Vagina (tissue), 2 donors: ENCODE data around the gene CASD1. TPM values are rescaled to one million over a fixed set of nuclear protein-coding genes. Genes with fewer than 3 reads are reported as not detected.

ENCODE experiments used
- DNase-seq, 2 donors: peaks; one replicate each; pipeline ENCODE4 v3.0.0-alpha.2; 2017; ENCODE audit errors: extremely low spot score in 2 of 2
- H3K27ac ChIP-seq: fragments of 200-600 bp; sonication (generic); one replicate; pipeline ENCODE4 v1.5.1; 2019
- H3K27me3 ChIP-seq: fragments of 200-600 bp; sonication (generic); one replicate; pipeline ENCODE4 v1.5.1; 2019
- H3K36me3 ChIP-seq, 2 donors: fragments of 200-600 bp; sonication (generic); one replicate each; pipeline ENCODE4 v1.5.1; 2017 to 2019
- H3K4me1 ChIP-seq: fragments of 200-600 bp; sonication (generic); one replicate; pipeline ENCODE4 v1.5.1; 2019
- H3K4me3 ChIP-seq, 2 donors: fragments of 200-600 bp; sonication (generic); 1 replicate in 1 of 2; 2 replicates in 1 of 2; pipeline ENCODE4 v1.5.1; 2016 to 2019
- H3K9me3 ChIP-seq: fragments of 200-600 bp; sonication (generic); one replicate; pipeline ENCODE4 v1.5.1; 2019
- CTCF ChIP-seq, 3 experiments: fragments of 450-650 bp in 2 of 3; fragments of 200-600 bp in 1 of 3; sonication (generic) in 1 of 3; IDR thresholded peaks; one replicate each; pipeline ENCODE4 v1.5.1; 2017 to 2019; ENCODE audit warnings: antibody characterized with exemption in 3 of 3, mild to moderate bottlenecking in 2 of 3, moderate library complexity in 2 of 3
- POLR2A ChIP-seq, 2 donors: fragments of 450-650 bp; IDR thresholded peaks; one replicate each; pipeline ENCODE4 v1.6.1; 2017; ENCODE audit warnings: antibody characterized with exemption in 2 of 2, mild to moderate bottlenecking in 2 of 2, moderate library complexity in 2 of 2
- POLR2AphosphoS5 ChIP-seq, 2 donors: sonication (generic); formaldehyde crosslinking; IDR thresholded peaks; one replicate each; pipeline ENCODE4 v1.9.0; 2017; ENCODE audit warnings: antibody characterized with exemption in 2 of 2, mild to moderate bottlenecking in 2 of 2, low read depth in 1 of 2; ENCODE audit not compliant: insufficient read depth in 1 of 2
- intact Hi-C: fragments of 100-400 bp; cut with DNase I; formaldehyde crosslinking; loops from one replicate; pipeline ENCODE4 v1.15.1; 2023
- total RNA-seq: library from RNA; depleted of rRNA; stranded (reverse); fragments of >200 nt; gene quantifications from one replicate; pipeline ENCODE4 v1.2.3, GENCODE V29; 2016

CASD1 gene
- total RNA-seq, 1 donor from 2014 or later, result 17.7 TPM

- Histone ChIP-seq H3K4me1 (no peaks in the 10 kb centered on the region), H3K27ac (no peak overlapping the region), H3K9me3 (no peaks in the 10 kb centered on the region), H3K4me3 (no peak overlapping the region), H3K27me3 (no peaks in the 10 kb centered on the region), H3K36me3 (no peaks in the 10 kb centered on the region)
- TF ChIP-seq CTCF (IDR thresholded peaks at IDR 0.05) (no peak), POLR2AphosphoS5 (IDR thresholded peaks at IDR 0.05; ENCODE audit: insufficient read depth in 1 of 2, low read depth in 1 of 2) (no peak), POLR2A (IDR thresholded peaks at IDR 0.05) (no peak)
- DNase-seq, result no peak
- intact Hi-C loops, result no loop called here
Observed at GRCh38 chr7:94584113-94584512, 74.5 kb downstream of the CASD1 start.

GRCh38 chr7:94588075-94588474 is 78.5 kb downstream of the CASD1 start:
- H3K4me3 ChIP-seq, result no peak overlapping the region
- H3K27ac ChIP-seq, result no peak overlapping the region
- DNase-seq, result no peak
- TF ChIP-seq CTCF (IDR thresholded peaks at IDR 0.05), result no peak
- TF ChIP-seq POLR2AphosphoS5 (IDR thresholded peaks at IDR 0.05; ENCODE audit: insufficient read depth in 1 of 2, low read depth in 1 of 2), result no peak
- TF ChIP-seq POLR2A (IDR thresholded peaks at IDR 0.05), result no peak
- no peaks in the 10 kb centered on the region for H3K9me3 ChIP-seq
- intact Hi-C loops, result no loop called here
- H3K27me3 ChIP-seq, result no peaks in the 10 kb centered on the region
- H3K4me1 ChIP-seq, result no peaks in the 10 kb centered on the region
- no peaks in the 10 kb centered on the region for H3K36me3 ChIP-seq

- Histone ChIP-seq H3K27ac (no peak overlapping the region), H3K9me3 (no peaks in the 10 kb centered on the region), H3K36me3 (no peaks in the 10 kb centered on the region), H3K4me1 (no peaks in the 10 kb centered on the region), H3K27me3 (no peaks in the 10 kb centered on the region), H3K4me3 (no peak overlapping the region)
- TF ChIP-seq POLR2A (IDR thresholded peaks at IDR 0.05) (no peak), CTCF (IDR thresholded peaks at IDR 0.05) (no peak), POLR2AphosphoS5 (IDR thresholded peaks at IDR 0.05; ENCODE audit: insufficient read depth in 1 of 2, low read depth in 1 of 2) (no peak)
- intact Hi-C loops, result no loop called here
- DNase-seq, result no peak
Observed at GRCh38 chr7:94590526-94591162, 81.0 kb downstream of the CASD1 start.

- intact Hi-C loops, result no loop called here
- Histone ChIP-seq H3K27me3 (no peaks in the 10 kb centered on the region), H3K9me3 (no peaks in the 10 kb centered on the region), H3K36me3 (no peaks in the 10 kb centered on the region), H3K27ac (no peak overlapping the region), H3K4me3 (no peak overlapping the region), H3K4me1 (no peaks in the 10 kb centered on the region)
- no peak for DNase-seq
- no peak for TF ChIP-seq POLR2A (IDR thresholded peaks at IDR 0.05)
- no peak for TF ChIP-seq CTCF (IDR thresholded peaks at IDR 0.05)
- no peak for TF ChIP-seq POLR2AphosphoS5 (IDR thresholded peaks at IDR 0.05; ENCODE audit: insufficient read depth in 1 of 2, low read depth in 1 of 2)
Observed at GRCh38 chr7:94591176-94591575, 81.6 kb downstream of the CASD1 start.

- intact Hi-C loops, result no loop called here
- Histone ChIP-seq H3K4me1 (no peaks in the 10 kb centered on the region), H3K27ac (no peak overlapping the region), H3K4me3 (no peak overlapping the region), H3K27me3 (no peaks in the 10 kb centered on the region), H3K9me3 (no peaks in the 10 kb centered on the region), H3K36me3 (peaks cover 0 to 3% of the 10 kb centered on the region in 2 donors)
- DNase-seq, result no peak
- TF ChIP-seq POLR2A (IDR thresholded peaks at IDR 0.05) (no peak), POLR2AphosphoS5 (IDR thresholded peaks at IDR 0.05; ENCODE audit: insufficient read depth in 1 of 2, low read depth in 1 of 2) (no peak), CTCF (IDR thresholded peaks at IDR 0.05) (no peak)
Observed at GRCh38 chr7:94594882-94595281, 85.3 kb downstream of the CASD1 start.
